Measurements from ENCODE around the gene DTYMK. TPM values are rescaled to one million over a fixed set of nuclear protein-coding genes. Genes with fewer than 3 reads are reported as not detected.

The DTYMK gene
- total and polyA plus RNA-seq, 2 of the 8 experiments (the other 6 are each of a cell fraction or from before 2014, with no cell fraction given): 58.3 to 69.9 TPM

DNA sequence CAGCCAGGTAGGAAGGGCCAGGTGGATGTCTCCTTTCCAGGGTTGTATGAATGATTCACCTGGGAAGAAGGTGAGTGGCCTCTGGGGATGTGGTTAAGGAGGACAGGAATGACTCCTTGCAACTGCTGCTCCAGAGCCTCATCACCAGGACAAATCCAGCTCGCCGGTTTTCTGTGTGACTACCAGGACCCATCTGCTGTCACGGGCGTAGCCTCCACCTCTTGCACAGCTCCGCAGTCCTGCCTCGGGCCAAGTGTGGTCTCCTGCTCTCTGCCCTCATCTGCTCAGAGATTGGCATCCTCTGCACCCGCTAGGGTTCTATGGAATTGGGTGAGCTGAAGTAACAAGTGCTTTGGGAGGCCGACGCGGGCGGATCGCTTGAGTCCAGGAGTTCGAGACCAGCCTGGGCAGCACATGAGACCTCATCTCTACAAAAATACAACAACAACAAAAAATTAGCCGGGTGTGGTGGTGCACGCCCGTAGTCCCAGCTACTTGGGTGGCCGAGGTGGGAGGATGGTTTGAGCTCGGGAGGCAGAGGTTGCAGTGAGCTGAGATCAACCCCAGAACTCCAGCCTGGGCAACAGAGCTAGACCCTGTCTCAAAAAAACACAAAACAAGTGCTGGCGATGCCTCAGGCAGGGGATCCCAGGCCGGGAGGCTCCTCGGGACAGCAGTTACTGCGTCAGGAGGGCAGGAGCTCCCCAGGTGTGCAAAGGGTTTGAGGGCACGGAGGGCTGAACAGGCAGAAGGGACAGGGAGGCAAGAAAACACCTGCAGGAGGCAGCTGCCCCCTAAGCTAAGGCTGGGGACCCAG, 47.0 kb upstream of the DTYMK start (continued):
- TF ChIP-seq RNF2 (IDR thresholded peaks at IDR 0.05; ENCODE audit: borderline replicate concordance, low read depth, low read length, missing control alignments, poor library complexity, severe bottlenecking): no peak
- TF ChIP-seq, protein P1, sequence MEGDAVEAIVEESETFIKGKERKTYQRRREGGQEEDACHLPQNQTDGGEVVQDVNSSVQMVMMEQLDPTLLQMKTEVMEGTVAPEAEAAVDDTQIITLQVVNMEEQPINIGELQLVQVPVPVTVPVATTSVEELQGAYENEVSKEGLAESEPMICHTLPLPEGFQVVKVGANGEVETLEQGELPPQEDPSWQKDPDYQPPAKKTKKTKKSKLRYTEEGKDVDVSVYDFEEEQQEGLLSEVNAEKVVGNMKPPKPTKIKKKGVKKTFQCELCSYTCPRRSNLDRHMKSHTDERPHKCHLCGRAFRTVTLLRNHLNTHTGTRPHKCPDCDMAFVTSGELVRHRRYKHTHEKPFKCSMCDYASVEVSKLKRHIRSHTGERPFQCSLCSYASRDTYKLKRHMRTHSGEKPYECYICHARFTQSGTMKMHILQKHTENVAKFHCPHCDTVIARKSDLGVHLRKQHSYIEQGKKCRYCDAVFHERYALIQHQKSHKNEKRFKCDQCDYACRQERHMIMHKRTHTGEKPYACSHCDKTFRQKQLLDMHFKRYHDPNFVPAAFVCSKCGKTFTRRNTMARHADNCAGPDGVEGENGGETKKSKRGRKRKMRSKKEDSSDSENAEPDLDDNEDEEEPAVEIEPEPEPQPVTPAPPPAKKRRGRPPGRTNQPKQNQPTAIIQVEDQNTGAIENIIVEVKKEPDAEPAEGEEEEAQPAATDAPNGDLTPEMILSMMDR (IDR thresholded peaks at IDR 0.05; ENCODE audit: control extremely low read depth in 1 of 3, insufficient read depth in 1 of 3, low read depth in 1 of 3, low read length in 3 of 3): no peak
- no peak for TF ChIP-seq FOSL1 (IDR thresholded peaks at IDR 0.05; ENCODE audit: insufficient read depth, low read depth, low read length)
- TF ChIP-seq TAF7 (optimal IDR thresholded peaks at IDR 0.05; ENCODE audit: borderline replicate concordance, low read depth, low read length): no peak
- no peak for TF ChIP-seq TEAD4 (IDR thresholded peaks at IDR 0.05; ENCODE audit: low read depth, low read length)
- no peak for TF ChIP-seq YY1 (IDR thresholded peaks at IDR 0.05; ENCODE audit: low read depth, low read length)
- TF ChIP-seq CHD1 (IDR thresholded peaks at IDR 0.05; ENCODE audit: low read depth, low read length): no peak
- no peak for TF ChIP-seq ASH2L (IDR thresholded peaks at IDR 0.05; ENCODE audit: low read length)
